DOHH2 (cell line): ENCODE measurements around the gene MGAT4D.
A peak's percentile ranks its signal among the peaks of the same experiment; 100 is the strongest.

Experiments
- EZH2phosphoT487 ChIP-seq: fragments of 200-600 bp; sonication (generic); IDR thresholded peaks from 2 replicates; pipeline ENCODE4 v1.6.1; 2017; ENCODE audit warnings: borderline replicate concordance, mild to moderate bottlenecking, antibody characterized with exemption, low read length, moderate library complexity, mixed read lengths
- TF ChIP-seq, protein P1 (sequence below): fragments of 200-600 bp; sonication (generic); IDR thresholded peaks from one replicate; pipeline ENCODE4 v1.5.1; 2014; ENCODE audit warnings: antibody characterized with exemption, mild to moderate bottlenecking, low read depth, low read length; ENCODE audit not compliant: poor library complexity, severe bottlenecking

DNA sequence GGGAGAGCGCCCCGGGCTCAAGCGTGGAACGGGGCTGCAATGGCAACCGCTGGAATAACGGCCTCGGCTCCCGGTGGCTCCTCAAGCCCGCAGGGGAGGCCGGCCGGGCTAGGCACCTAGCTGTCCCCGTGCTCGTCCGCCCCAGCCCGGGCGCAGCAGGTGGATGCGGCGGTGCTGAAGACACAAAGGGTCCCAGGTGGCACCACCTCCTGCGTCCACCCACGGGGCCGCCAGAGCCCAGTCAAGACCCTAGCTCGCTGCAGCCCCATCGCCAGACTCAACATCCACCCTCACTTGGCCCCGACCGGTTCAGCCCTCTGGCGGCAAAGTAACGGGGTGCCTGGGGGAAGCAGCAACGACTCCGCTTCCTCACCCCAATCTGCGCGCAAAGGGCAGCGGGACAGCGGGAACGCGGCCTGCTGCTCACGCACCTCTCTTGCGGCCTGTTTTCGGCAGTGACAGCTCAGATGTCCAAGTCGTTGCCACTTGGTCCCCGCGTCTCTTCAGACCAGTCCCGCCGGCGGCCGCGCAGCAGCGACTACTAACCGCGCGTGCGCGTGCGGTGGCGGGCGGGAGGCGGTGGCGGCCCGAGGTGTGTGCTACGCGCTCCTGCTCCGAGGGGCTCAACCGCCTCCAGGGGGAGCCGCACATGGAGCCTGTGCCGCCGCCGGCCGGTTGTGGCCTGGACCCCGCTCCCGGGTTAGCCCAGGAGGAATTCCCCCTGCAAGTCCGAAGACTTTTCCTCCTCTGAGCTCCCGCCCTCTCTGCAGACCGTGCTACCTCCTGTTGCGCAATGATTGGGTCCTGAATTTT is 70.8 kb downstream of the MGAT4D start, which contains the start of gene CLGN:
- TF ChIP-seq, protein P1, sequence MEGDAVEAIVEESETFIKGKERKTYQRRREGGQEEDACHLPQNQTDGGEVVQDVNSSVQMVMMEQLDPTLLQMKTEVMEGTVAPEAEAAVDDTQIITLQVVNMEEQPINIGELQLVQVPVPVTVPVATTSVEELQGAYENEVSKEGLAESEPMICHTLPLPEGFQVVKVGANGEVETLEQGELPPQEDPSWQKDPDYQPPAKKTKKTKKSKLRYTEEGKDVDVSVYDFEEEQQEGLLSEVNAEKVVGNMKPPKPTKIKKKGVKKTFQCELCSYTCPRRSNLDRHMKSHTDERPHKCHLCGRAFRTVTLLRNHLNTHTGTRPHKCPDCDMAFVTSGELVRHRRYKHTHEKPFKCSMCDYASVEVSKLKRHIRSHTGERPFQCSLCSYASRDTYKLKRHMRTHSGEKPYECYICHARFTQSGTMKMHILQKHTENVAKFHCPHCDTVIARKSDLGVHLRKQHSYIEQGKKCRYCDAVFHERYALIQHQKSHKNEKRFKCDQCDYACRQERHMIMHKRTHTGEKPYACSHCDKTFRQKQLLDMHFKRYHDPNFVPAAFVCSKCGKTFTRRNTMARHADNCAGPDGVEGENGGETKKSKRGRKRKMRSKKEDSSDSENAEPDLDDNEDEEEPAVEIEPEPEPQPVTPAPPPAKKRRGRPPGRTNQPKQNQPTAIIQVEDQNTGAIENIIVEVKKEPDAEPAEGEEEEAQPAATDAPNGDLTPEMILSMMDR, result peak; percentile 54
- TF ChIP-seq EZH2phosphoT487, result no peak
